ENCODE measurements around the gene PAPOLG.

GRCh38 chr2:60775048-60775639, 19.1 kb downstream of the PAPOLG start:
- TF ChIP-seq CTCF (IDR thresholded peaks at IDR 0.05; ENCODE audit: low read depth, low read length) (no peak), MAX (IDR thresholded peaks at IDR 0.05; ENCODE audit: low read depth, low read length) (no peak), POLR2A (IDR thresholded peaks at IDR 0.05; ENCODE audit: extremely low read depth, insufficient read length) (no peak), MYC (IDR thresholded peaks at IDR 0.05; ENCODE audit: low read depth, low read length) (no peak)
